ENCODE measurements around the gene PLPP4.

The PLPP4 gene

DNA sequence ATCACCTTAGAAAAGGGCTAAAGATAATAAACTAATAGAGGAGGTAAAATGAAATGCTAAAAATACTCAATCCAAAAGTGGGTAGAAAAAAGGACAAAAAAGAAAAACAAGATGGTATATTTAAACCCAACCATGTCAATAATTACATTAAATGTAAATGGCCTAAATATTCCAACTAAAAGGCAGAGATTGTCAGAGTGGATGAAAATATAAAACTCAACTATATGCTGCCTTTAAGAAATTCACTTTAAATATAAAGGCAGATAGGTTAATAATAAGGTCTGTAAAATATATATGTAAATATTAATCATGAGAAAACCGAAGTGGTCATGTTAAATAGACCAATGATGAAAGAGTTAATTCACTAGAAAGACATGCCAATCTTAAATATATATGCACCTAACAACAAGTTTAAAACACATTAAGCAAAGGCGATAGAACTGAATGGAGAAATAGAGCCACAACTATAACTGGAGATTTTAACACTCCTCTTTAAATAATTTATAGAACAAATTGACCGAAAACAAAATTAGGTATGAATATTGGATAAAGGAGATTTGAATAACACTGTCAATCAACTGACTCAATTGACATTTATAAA lies 159.4 kb downstream of the PLPP4 start:
- in situ Hi-C loops (cut with HindIII; ENCODE audit: low pct_ligation_motif_present, low pct_unique_long_range_greater_than_20kb, low sequenced_read_pairs), result no loop called here
- no peak for DNase-seq

DNA sequence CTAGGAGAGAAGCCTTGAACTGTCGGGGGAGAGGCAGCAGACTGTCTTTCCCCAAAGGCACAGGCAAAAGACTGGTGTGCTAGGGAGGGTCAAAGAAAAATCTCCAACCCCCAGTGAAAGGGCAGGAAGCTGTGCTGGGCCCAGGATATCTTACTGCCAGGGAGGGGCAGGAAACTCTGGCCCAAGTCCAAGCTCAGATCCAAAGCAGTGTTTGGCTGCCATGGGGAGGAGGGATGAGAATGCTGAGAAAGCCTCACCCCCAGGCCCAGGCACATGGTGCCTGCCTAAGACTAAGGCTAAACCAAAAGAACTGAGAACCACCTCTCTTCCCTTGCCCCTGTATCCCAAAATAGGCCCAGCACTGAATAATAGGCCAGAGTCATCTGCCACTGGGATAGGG lies 171.2 kb downstream of the PLPP4 start:
- DNase-seq, result no peak
- in situ Hi-C loops (cut with HindIII; ENCODE audit: low pct_ligation_motif_present, low pct_unique_long_range_greater_than_20kb, low sequenced_read_pairs), result no loop called here

DNA sequence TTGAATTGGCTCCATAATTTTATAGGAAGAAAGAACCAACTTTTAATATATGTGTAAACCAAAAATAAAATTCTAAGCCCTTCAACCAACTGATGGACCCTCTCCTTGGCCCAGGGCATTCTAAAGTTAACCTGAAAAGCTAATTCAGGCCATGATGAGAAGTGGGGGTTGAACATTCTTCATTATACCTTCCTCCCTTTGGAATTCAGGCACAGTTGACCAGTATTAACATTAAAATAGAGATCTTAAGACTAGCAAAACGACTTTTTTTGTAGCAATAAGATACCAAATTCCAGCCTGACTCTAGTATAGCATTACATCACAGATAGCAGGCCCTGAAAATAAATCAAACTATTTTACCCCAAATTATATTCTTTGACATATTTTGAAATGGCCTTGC lies 173.2 kb downstream of the PLPP4 start:
- in situ Hi-C loops (cut with HindIII; ENCODE audit: low pct_ligation_motif_present, low pct_unique_long_range_greater_than_20kb, low sequenced_read_pairs), result no loop called here

DNA sequence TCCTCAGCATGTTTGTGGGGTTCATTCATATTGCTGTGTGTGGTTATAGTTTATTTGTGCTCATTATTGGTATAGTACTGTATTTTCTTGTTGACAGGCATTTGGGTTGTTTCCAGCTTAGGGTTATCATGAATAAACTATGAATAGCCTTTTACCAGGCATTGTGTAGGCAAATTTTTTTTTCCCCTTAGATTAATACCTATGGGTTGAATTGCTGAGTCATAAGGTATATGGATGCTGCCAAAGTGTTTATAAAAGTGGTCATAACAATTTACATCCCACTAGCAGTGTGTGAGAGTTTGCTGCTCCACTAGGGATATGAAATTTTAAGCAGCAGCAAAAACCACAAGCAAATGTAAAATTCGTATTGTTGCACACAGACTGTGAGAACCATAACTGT lies 175.0 kb downstream of the PLPP4 start:
- in situ Hi-C loops (cut with HindIII; ENCODE audit: low pct_ligation_motif_present, low pct_unique_long_range_greater_than_20kb, low sequenced_read_pairs), result no loop called here
- DNase-seq, result no peak

More for the DNA sequence above, 173.2 kb downstream of the PLPP4 start:
- no peak for DNase-seq

DNA sequence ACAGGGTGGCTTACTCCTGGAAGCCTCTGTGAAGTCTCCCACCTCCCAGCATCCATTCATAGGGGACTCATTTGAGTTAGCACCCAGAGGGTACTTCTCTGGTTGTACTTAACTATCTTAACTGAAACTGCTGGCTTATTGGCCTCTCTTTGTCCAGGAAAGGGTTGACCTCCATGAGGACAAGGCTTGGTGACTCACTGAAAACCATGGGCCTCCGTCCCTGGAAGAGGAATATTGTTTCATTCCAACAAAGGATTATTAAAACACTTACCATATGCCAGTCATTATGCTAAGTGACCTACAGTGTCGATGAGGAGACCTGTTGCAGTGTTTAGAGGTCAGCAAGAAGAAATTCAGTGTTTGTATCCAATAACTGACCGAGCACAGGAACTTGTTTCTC lies 175.9 kb downstream of the PLPP4 start:
- in situ Hi-C loops (cut with HindIII; ENCODE audit: low pct_ligation_motif_present, low pct_unique_long_range_greater_than_20kb, low sequenced_read_pairs), result no loop called here
- no peak for DNase-seq

DNA sequence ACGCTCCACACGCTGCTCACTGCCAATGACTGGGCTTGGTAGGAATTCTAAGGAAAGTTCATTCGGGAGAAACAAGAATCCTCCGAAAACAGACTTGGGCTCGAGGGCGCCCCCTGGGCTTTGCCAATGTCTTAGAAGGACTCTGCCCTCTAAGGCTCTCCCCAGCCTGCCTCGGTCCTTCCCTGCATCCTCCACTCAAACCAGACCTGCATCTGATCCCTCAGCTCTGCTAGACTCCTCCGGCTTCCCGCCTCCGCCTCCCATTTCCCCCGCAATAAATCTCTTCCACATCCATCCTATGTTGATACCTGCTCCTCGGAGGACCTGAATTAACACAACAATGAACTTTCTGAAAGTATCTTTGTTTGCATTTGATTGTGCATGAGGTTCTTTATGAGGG lies 177.6 kb downstream of the PLPP4 start:
- in situ Hi-C loops (cut with HindIII; ENCODE audit: low pct_ligation_motif_present, low pct_unique_long_range_greater_than_20kb, low sequenced_read_pairs), result no loop called here
- peak; percentile 15 for DNase-seq
